OCI-LY1 (cell line): Measurements from ENCODE around the gene ACTR10.

Experiments used
- H2AFZ ChIP-seq: fragments of 200-600 bp; sonication (generic), shearing (Covaris generic); 2 replicates; pipeline ENCODE4 v1.6.0; 2014; ENCODE audit warnings: antibody characterized with exemption, mild to moderate bottlenecking, low read length
- H3F3A ChIP-seq: fragments of 200-600 bp; sonication (generic), shearing (Covaris generic); 2 replicates; pipeline ENCODE4 v1.6.0; 2014; ENCODE audit warnings: mild to moderate bottlenecking, antibody characterized with exemption, low read length, moderate library complexity; ENCODE audit not compliant: insufficient read depth
- H3K27ac ChIP-seq: fragments of 200-600 bp; sonication (generic); 2 replicates; pipeline ENCODE4 v1.5.1; 2014; ENCODE audit warnings: low read length, mixed run types, mild to moderate bottlenecking, low read depth; ENCODE audit not compliant: poor library complexity, severe bottlenecking
- H3K27me3 ChIP-seq: fragments of 200-600 bp; sonication (generic); 2 replicates; pipeline ENCODE4 v1.6.0; 2014; ENCODE audit warnings: antibody characterized with exemption, mild to moderate bottlenecking, low read length, moderate library complexity; ENCODE audit not compliant: insufficient read depth
- H3K36me3 ChIP-seq: fragments of 200-600 bp; sonication (generic); 2 replicates; pipeline ENCODE4 v1.6.1; 2014; ENCODE audit warnings: mild to moderate bottlenecking, antibody characterized with exemption, low read length, moderate library complexity, mixed read lengths; ENCODE audit not compliant: insufficient read depth
- H3K4me1 ChIP-seq: fragments of 200-600 bp; sonication (generic); 2 replicates; pipeline ENCODE4 v1.5.1; 2014; ENCODE audit warnings: mild to moderate bottlenecking, low read length, moderate library complexity; ENCODE audit not compliant: insufficient read depth, severe bottlenecking
- H3K4me2 ChIP-seq: fragments of 200-600 bp; sonication (generic), shearing (Covaris generic); 2 replicates; pipeline ENCODE4 v1.6.1; 2014; ENCODE audit warnings: low read length
- H3K4me3 ChIP-seq: fragments of 200-600 bp; sonication (generic); 2 replicates; pipeline ENCODE4 v1.5.1; 2014; ENCODE audit warnings: low read length, low read depth, mild to moderate bottlenecking, mixed read lengths; ENCODE audit not compliant: poor library complexity, severe bottlenecking
- H3K79me2 ChIP-seq: fragments of 200-600 bp; shearing (Covaris generic); 2 replicates; pipeline ENCODE4 v1.6.1; 2016; ENCODE audit warnings: mixed run types, low read length, mixed read lengths; ENCODE audit not compliant: insufficient read depth
- H3K9ac ChIP-seq: fragments of 200-600 bp; sonication (generic), shearing (Covaris generic); 2 replicates; pipeline ENCODE4 v1.6.1; 2014; ENCODE audit warnings: mild to moderate bottlenecking, low read length, mixed read lengths
- H3K9me2 ChIP-seq: fragments of 200-600 bp; sonication (generic), shearing (Covaris generic); 2 replicates; pipeline ENCODE4 v1.6.1; 2014; ENCODE audit warnings: low read depth, mild to moderate bottlenecking, low read length, mixed read lengths
- H3K9me3 ChIP-seq: fragments of 200-600 bp; shearing (Covaris generic); 2 replicates; pipeline ENCODE4 v1.6.1; 2014; ENCODE audit warnings: low read length, mixed read lengths
- H4K20me1 ChIP-seq: fragments of 200-600 bp; sonication (generic), shearing (Covaris generic); 2 replicates; pipeline ENCODE4 v1.6.0; 2016; ENCODE audit warnings: mild to moderate bottlenecking, low read length; ENCODE audit not compliant: insufficient read depth
- CTCF ChIP-seq: fragments of 200-600 bp; sonication (generic), shearing (Covaris generic); IDR thresholded peaks from 2 replicates; pipeline ENCODE4 v1.5.1; 2017; ENCODE audit warnings: mild to moderate bottlenecking, antibody characterized with exemption, low read length, moderate library complexity, mixed read lengths
- EZH2 ChIP-seq: fragments of 200-600 bp; sonication (generic), shearing (Covaris generic); IDR thresholded peaks from 2 replicates; pipeline ENCODE4 v1.8.0; 2017; ENCODE audit warnings: borderline replicate concordance, mixed run types, mild to moderate bottlenecking, antibody characterized with exemption, low read length, moderate library complexity, mixed read lengths

ACTR10 gene

GRCh38 chr14:58281969-58282368 is 82.0 kb downstream of the ACTR10 start:
- H3K27ac ChIP-seq, result no peak overlapping the region
- H3K9me2 ChIP-seq, result no peaks in the 10 kb centered on the region
- H3K36me3 ChIP-seq, result peaks cover 90% of the 10 kb centered on the region
- no peaks in the 10 kb centered on the region for H3K27me3 ChIP-seq
- H4K20me1 ChIP-seq, result no peaks in the 10 kb centered on the region; the same call in 1 of the 2 replicates
- peaks cover 16% of the 10 kb centered on the region for H3K4me1 ChIP-seq
- no peaks in the 10 kb centered on the region for H3F3A ChIP-seq
- no peak overlapping the region for H3K4me3 ChIP-seq
- H3K4me2 ChIP-seq, result no peak overlapping the region
- no peaks in the 10 kb centered on the region for H3K9me3 ChIP-seq
- no peak overlapping the region for H3K9ac ChIP-seq
- H3K79me2 ChIP-seq, result peaks cover 39% of the 10 kb centered on the region
- H2AFZ ChIP-seq, result no peak overlapping the region
- no peak for TF ChIP-seq CTCF
- no peak for TF ChIP-seq EZH2

- no peaks in the 10 kb centered on the region for H3F3A ChIP-seq
- no peak overlapping the region for H2AFZ ChIP-seq
- H3K9ac ChIP-seq, result no peak overlapping the region
- H3K9me2 ChIP-seq, result no peaks in the 10 kb centered on the region
- H3K36me3 ChIP-seq, result peaks cover 94% of the 10 kb centered on the region
- H3K27me3 ChIP-seq, result no peaks in the 10 kb centered on the region
- no peaks in the 10 kb centered on the region for H3K9me3 ChIP-seq
- H3K27ac ChIP-seq, result no peak overlapping the region
- TF ChIP-seq CTCF, result no peak
- no peak for TF ChIP-seq EZH2
- H4K20me1 ChIP-seq, result no peaks in the 10 kb centered on the region; the same call in 1 of the 2 replicates
- no peak overlapping the region for H3K4me3 ChIP-seq
- peaks cover 16% of the 10 kb centered on the region for H3K4me1 ChIP-seq
- H3K4me2 ChIP-seq, result no peak overlapping the region
- peaks cover 39% of the 10 kb centered on the region for H3K79me2 ChIP-seq
These were observed 83.1 kb downstream of the ACTR10 start for GRCh38 chr14:58282925-58283593.

- Histone ChIP-seq H3K27ac (no peak overlapping the region), H3K4me2 (no peak overlapping the region), H3K9ac (no peak overlapping the region), H2AFZ (no peak overlapping the region), H3K27me3 (no peaks in the 10 kb centered on the region), H4K20me1 (no peaks in the 10 kb centered on the region), H3K79me2 (peaks cover 36% of the 10 kb centered on the region), H3K4me1 (peaks cover 16% of the 10 kb centered on the region), H3F3A (no peaks in the 10 kb centered on the region), H3K9me3 (no peaks in the 10 kb centered on the region), H3K9me2 (no peaks in the 10 kb centered on the region), H3K36me3 (peaks cover 94% of the 10 kb centered on the region), H3K4me3 (no peak overlapping the region)
- no peak for TF ChIP-seq EZH2
- TF ChIP-seq CTCF, result no peak
These were observed 83.8 kb downstream of the ACTR10 start for GRCh38 chr14:58283730-58284129.
